OCI-LY1 (cell line): Measurements from ENCODE around the gene TMEM45A.

Source experiments
- CTCF ChIP-seq: fragments of 200-600 bp; sonication (generic), shearing (Covaris generic); IDR thresholded peaks from 2 replicates; pipeline ENCODE4 v1.5.1; 2017; ENCODE audit warnings: mild to moderate bottlenecking, antibody characterized with exemption, low read length, moderate library complexity, mixed read lengths
- EZH2 ChIP-seq: fragments of 200-600 bp; sonication (generic), shearing (Covaris generic); IDR thresholded peaks from 2 replicates; pipeline ENCODE4 v1.8.0; 2017; ENCODE audit warnings: borderline replicate concordance, mixed run types, mild to moderate bottlenecking, antibody characterized with exemption, low read length, moderate library complexity, mixed read lengths

- TF ChIP-seq CTCF (no peak), EZH2 (no peak)
Observed at GRCh38 chr3:100516838-100517237, 24.4 kb downstream of the TMEM45A start.
